Measurements from ENCODE around the gene SPINK9. TPM values are rescaled to one million over a fixed set of nuclear protein-coding genes. Genes with fewer than 3 reads are reported as not detected.
A peak's percentile ranks its signal among the peaks of the same experiment; 100 is the strongest.

Gene SPINK9
- total RNA-seq, 4 donors from 2014 or later, result not detected

DNA sequence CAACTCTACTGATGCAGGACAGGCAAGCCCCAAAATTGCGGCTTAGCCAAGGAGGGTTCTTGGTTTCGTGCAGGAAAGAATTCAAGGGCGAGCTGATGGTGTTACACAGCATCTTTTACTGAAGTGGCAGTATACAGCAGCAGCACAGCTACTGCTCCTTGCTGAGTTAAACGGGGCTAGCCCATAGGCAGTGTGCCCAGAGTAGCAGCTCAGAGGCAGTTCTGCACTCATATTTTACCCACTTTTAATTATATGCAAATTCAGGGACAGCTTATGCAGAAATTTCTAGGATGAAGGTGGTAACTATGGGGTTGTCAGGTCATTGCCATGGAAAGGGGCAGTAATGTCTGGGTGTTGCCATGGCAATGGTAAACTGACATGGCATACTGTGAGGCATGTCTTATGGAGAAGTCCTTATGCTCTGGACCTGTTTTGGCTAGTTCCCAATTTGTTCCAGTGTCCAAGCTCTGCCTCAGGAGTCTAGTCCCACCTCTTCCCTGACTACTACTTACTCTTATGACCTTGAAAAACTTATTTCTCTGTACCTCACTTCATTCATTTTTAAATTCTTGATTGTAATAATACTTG lies 2.0 kb upstream of the SPINK9 start:
- Histone ChIP-seq H3K4me1 (no peaks in the 10 kb centered on the region), H3K27ac (no peak overlapping the region), H3K4me3 (no peak overlapping the region), H3K36me3 (no peaks in the 10 kb centered on the region), H3K9me3 (no peaks in the 10 kb centered on the region), H3K27me3 (no peaks in the 10 kb centered on the region)
- intact Hi-C loops (cut with DNase I), result no loop called here
- DNase-seq, result no peak
- TF ChIP-seq POLR2A (IDR thresholded peaks at IDR 0.05) (no peak), CTCF (IDR thresholded peaks at IDR 0.05) (no peak)
- 78 to 85% methylated on average over 4 of the region's 4 CpGs for WGBS, 2 donors

GRCh38 chr5:148336704-148337435 lies 1.5 kb downstream of the SPINK9 start:
- H3K4me3 ChIP-seq, result no peak overlapping the region
- intact Hi-C loops (cut with DNase I), result no loop called here
- TF ChIP-seq CTCF (IDR thresholded peaks at IDR 0.05) (no peak), POLR2A (IDR thresholded peaks at IDR 0.05) (no peak)
- WGBS, 2 donors, result 66 to 74% methylated on average over 3 of the region's 3 CpGs
- H3K27me3 ChIP-seq, result no peaks in the 10 kb centered on the region
- no peaks in the 10 kb centered on the region for H3K36me3 ChIP-seq
- peaks cover 0 to 8% (median 0%) of the 10 kb centered on the region in 3 donors for H3K4me1 ChIP-seq
- H3K9me3 ChIP-seq, result no peaks in the 10 kb centered on the region
- DNase-seq, result no peak
- peak overlapping the region in 3 of 4 donors; percentile 44 to 72 (median 68) for H3K27ac ChIP-seq

DNA sequence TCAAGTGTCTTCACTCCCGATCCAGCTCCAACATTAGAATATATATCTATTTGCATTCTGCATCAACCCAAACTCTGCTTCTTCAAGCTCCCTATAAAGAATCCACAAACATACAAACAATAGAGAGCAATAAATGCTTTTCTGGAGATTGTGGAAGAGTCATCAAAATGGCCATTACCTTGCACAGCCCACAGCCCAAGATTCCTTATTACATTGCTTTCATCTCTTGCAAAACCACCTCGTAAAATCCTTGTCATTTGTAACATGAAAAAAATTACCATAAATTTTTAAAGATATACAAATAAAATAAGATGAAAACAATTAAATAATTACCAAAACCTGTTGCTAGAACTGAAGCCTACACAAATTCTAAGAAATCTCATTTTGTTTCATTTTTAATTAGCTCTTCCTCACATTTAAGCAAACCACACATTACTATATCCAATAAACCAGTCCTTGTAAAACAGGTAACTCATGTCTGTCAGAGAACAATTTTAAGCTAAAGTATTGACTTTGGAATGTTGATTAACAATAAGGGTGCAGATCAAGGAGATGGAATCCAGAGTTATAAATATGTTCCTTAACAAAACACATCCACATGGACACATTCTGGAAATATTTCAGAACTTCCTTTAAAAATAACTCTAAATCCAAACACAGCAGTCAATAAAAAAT lies 7.1 kb downstream of the SPINK9 start:
- H3K27me3 ChIP-seq, result no peaks in the 10 kb centered on the region
- WGBS, 2 donors, result 79 to 89% methylated on average over 2 of the region's 2 CpGs
- peak overlapping the region in 3 of 4 donors; percentile 84 to 92 (median 85) for H3K27ac ChIP-seq
- TF ChIP-seq CTCF (IDR thresholded peaks at IDR 0.05), result no peak
- no peak for TF ChIP-seq POLR2A (IDR thresholded peaks at IDR 0.05)
- peaks cover 0 to 46% (median 0%) of the 10 kb centered on the region in 3 donors for H3K4me1 ChIP-seq
- H3K4me3 ChIP-seq, result no peak overlapping the region
- no peaks in the 10 kb centered on the region for H3K36me3 ChIP-seq
- intact Hi-C loops (cut with DNase I), result no loop called here
- no peaks in the 10 kb centered on the region for H3K9me3 ChIP-seq
- no peak for DNase-seq

- Histone ChIP-seq H3K27ac (peak overlapping the region; percentile 68 to 92 (median 84)), H3K4me3 (no peak overlapping the region), H3K36me3 (no peaks in the 10 kb centered on the region), H3K27me3 (no peaks in the 10 kb centered on the region), H3K9me3 (no peaks in the 10 kb centered on the region), H3K4me1 (peaks cover 0 to 47% (median 0%) of the 10 kb centered on the region in 3 donors)
- intact Hi-C loops (cut with DNase I), result no loop called here
- WGBS, 2 donors, result 39 to 56% methylated on average over 2 of the region's 2 CpGs
- TF ChIP-seq CTCF (IDR thresholded peaks at IDR 0.05), result no peak
- TF ChIP-seq POLR2A (IDR thresholded peaks at IDR 0.05), result no peak
- no peak for DNase-seq
These were observed 7.7 kb downstream of the SPINK9 start for GRCh38 chr5:148343046-148343407.
